ENCODE results near the gene ESD.

ESD gene

DNA sequence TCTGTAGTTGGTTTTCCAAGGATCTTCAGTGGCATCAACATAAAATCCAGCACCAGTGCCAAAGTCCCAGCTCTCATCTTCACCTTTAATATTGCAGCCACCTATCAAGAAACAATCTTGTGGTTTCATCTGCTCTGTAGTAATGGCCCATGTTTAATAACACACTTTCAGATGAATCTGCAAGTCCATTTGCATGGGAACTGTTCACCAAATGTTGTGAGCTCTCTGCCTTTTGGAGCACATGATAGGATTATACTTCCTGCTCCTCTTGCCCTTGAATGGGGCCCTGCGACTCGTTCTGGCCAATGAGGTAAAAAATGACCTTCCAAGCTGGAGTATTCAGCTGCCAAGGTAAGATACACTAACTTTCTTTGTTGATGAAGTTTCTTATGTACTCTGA, 14.3 kb downstream of the ESD start:
- Histone ChIP-seq H3K4me3 (ENCODE audit: insufficient read depth, low read length, poor library complexity, severe bottlenecking) (no peak overlapping the region), H3K36me3 (ENCODE audit: low read length) (peaks cover 71% of the 10 kb centered on the region), H3K9me2 (replicated peaks; ENCODE audit: insufficient read depth, low read length) (no peaks in the 10 kb centered on the region), H2AFZ (ENCODE audit: low read depth, low read length, severe bottlenecking) (no peak overlapping the region), H4K20me1 (ENCODE audit: low read depth, low read length) (no peaks in the 10 kb centered on the region), H3K9me3 (ENCODE audit: insufficient read depth, low read length) (no peaks in the 10 kb centered on the region), H3K9ac (ENCODE audit: low read length) (no peak overlapping the region), H3K27me3 (ENCODE audit: low read length) (no peaks in the 10 kb centered on the region), H3K4me2 (ENCODE audit: low read depth, low read length, poor library complexity, severe bottlenecking) (no peak overlapping the region), H3F3A (ENCODE audit: insufficient read depth) (no peaks in the 10 kb centered on the region), H3K79me2 (ENCODE audit: insufficient read depth, low read length) (no peaks in the 10 kb centered on the region), H3K27ac (ENCODE audit: low read depth, low read length) (no peak overlapping the region)
- TF ChIP-seq CTCF (IDR thresholded peaks at IDR 0.05; ENCODE audit: insufficient read depth, low read length, poor library complexity, severe bottlenecking) (no peak), EZH2phosphoT487 (conservative IDR thresholded peaks at IDR 0.05; ENCODE audit: low read length) (no peak)

GRCh38 chr13:46782066-46782465, 14.9 kb downstream of the ESD start:
- H4K20me1 ChIP-seq (ENCODE audit: low read depth, low read length), result no peaks in the 10 kb centered on the region
- H3K36me3 ChIP-seq (ENCODE audit: low read length), result peaks cover 73% of the 10 kb centered on the region
- H2AFZ ChIP-seq (ENCODE audit: low read depth, low read length, severe bottlenecking), result no peak overlapping the region

GRCh38 chr13:46778890-46779289, 18.1 kb downstream of the ESD start:
- Histone ChIP-seq H3K9me3 (ENCODE audit: insufficient read depth, low read length) (no peaks in the 10 kb centered on the region), H3K36me3 (ENCODE audit: low read length) (peaks cover 67% of the 10 kb centered on the region), H3K27me3 (ENCODE audit: low read length) (no peaks in the 10 kb centered on the region), H2AFZ (ENCODE audit: low read depth, low read length, severe bottlenecking) (no peak overlapping the region), H3K27ac (ENCODE audit: low read depth, low read length) (no peak overlapping the region), H3K4me3 (ENCODE audit: insufficient read depth, low read length, poor library complexity, severe bottlenecking) (no peak overlapping the region), H3K9me2 (replicated peaks; ENCODE audit: insufficient read depth, low read length) (no peaks in the 10 kb centered on the region), H4K20me1 (ENCODE audit: low read depth, low read length) (no peaks in the 10 kb centered on the region), H3K79me2 (ENCODE audit: insufficient read depth, low read length) (no peaks in the 10 kb centered on the region), H3K4me2 (ENCODE audit: low read depth, low read length, poor library complexity, severe bottlenecking) (no peak overlapping the region), H3K9ac (ENCODE audit: low read length) (no peak overlapping the region), H3F3A (ENCODE audit: insufficient read depth) (no peaks in the 10 kb centered on the region)
- TF ChIP-seq EZH2phosphoT487 (conservative IDR thresholded peaks at IDR 0.05; ENCODE audit: low read length), result no peak
- no peak for TF ChIP-seq CTCF (IDR thresholded peaks at IDR 0.05; ENCODE audit: insufficient read depth, low read length, poor library complexity, severe bottlenecking)

More at GRCh38 chr13:46782066-46782465, 14.9 kb downstream of the ESD start:
- no peaks in the 10 kb centered on the region for H3K9me3 ChIP-seq (ENCODE audit: insufficient read depth, low read length)
- no peak overlapping the region for H3K4me3 ChIP-seq (ENCODE audit: insufficient read depth, low read length, poor library complexity, severe bottlenecking)
- TF ChIP-seq EZH2phosphoT487 (conservative IDR thresholded peaks at IDR 0.05; ENCODE audit: low read length) (no peak), CTCF (IDR thresholded peaks at IDR 0.05; ENCODE audit: insufficient read depth, low read length, poor library complexity, severe bottlenecking) (no peak)
- H3K27me3 ChIP-seq (ENCODE audit: low read length), result no peaks in the 10 kb centered on the region
- no peak overlapping the region for H3K9ac ChIP-seq (ENCODE audit: low read length)
- no peaks in the 10 kb centered on the region for H3K79me2 ChIP-seq (ENCODE audit: insufficient read depth, low read length)
- no peak overlapping the region for H3K4me2 ChIP-seq (ENCODE audit: low read depth, low read length, poor library complexity, severe bottlenecking)
- H3F3A ChIP-seq (ENCODE audit: insufficient read depth), result no peaks in the 10 kb centered on the region
- no peaks in the 10 kb centered on the region for H3K9me2 ChIP-seq (replicated peaks; ENCODE audit: insufficient read depth, low read length)
- H3K27ac ChIP-seq (ENCODE audit: low read depth, low read length), result no peak overlapping the region

All from SU-DHL-6 (cell line).